Activated CD8-positive, alpha-beta memory T cell treated with anti-CD3 and anti-CD28 coated beads for 36 hours (primary cell): ENCODE measurements around the gene PTPRCAP. TPM values are rescaled to one million over a fixed set of nuclear protein-coding genes. Genes with fewer than 3 reads are reported as not detected.

Experiments
- CTCF ChIA-PET: fragments of 350-600 bp; sonication (Branson Sonifier 250); formaldehyde crosslinking; loops from one replicate; lab custom pipeline; 2021; ENCODE audit warnings: antibody characterized with exemption; lab: Charles Lee
- POLR2A ChIA-PET: fragments of 350-600 bp; sonication (Branson Sonifier 250); formaldehyde crosslinking; loops from one replicate; lab custom pipeline; 2021; ENCODE audit warnings: antibody characterized with exemption; lab: Charles Lee
- total RNA-seq, 2 experiments: library from RNA; stranded (reverse); gene quantifications; one replicate each; pipeline ENCODE4 v1.2.3, GENCODE V29; 2021

Gene PTPRCAP
- total RNA-seq, 2 experiments from 2014 or later, result 147 to 151 TPM

DNA sequence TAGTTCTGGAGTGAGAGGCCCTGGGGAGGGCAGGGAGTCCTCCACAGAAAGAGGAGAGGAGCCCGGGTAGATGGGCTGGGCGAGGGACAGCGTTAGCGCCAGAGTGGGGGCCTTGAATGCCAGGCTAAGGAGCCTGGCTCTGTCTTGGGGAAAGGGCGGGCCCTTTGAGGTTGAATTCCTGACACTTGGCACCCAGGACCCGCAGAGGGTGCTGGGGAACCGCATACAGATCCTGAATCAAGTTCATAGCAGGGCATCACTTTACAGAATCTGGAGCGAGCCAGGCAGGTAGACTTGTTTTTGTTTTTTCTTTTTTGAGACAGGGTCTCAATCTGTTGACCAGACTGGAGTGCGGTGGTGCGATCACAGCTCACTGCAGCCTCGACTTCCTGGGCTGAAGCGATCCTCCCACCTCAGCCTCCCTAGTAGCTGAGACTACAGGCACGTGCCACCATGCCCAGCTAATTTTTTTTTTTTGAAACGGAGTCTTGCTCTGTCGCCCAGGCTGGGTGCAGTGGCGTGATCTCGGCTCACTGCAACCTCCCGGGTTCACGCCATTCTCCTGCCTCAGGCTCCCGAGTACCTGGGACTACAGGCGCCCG is 16.0 kb downstream of the PTPRCAP start:
- POLR2A ChIA-PET, result interaction anchor here (0.7 to 5.2 kb wide), 6 partner anchors 10 to 70 kb away, joined by 4 to 39 read pairs (median 14); partner anchors contain the start of genes PPP1CA, PTPRCAP and TBC1D10C

GRCh38 chr11:67420646-67421429 is 16.6 kb downstream of the PTPRCAP start:
- CTCF ChIA-PET, result interaction anchor here (0.8 to 5.6 kb wide), 6 partner anchors 9 to 39 kb away, joined by 3 to 34 read pairs (median 4); partner anchors contain the start of genes PPP1CA, PTPRCAP and TBC1D10C
- POLR2A ChIA-PET, result interaction anchor here (0.7 to 5.2 kb wide), 10 partner anchors 8 to 71 kb away, joined by 3 to 39 read pairs (median 8); partner anchors contain the start of genes AIP, PPP1CA, PTPRCAP and RPS6KB2

More for the DNA sequence above, 16.0 kb downstream of the PTPRCAP start:
- CTCF ChIA-PET, result no interaction called here

GRCh38 chr11:67420147-67420645 is 17.3 kb downstream of the PTPRCAP start:
- POLR2A ChIA-PET, result interaction anchor here (0.7 to 5.2 kb wide), 10 partner anchors 8 to 72 kb away, joined by 3 to 39 read pairs (median 8); partner anchors contain the start of genes AIP, PPP1CA, PTPRCAP and RAD9A
- CTCF ChIA-PET, result interaction anchor here (0.6 to 5.6 kb wide), 8 partner anchors 8 to 267 kb away, joined by 3 to 34 read pairs (median 4); partner anchors contain the start of genes PITPNM1, PPP1CA, PTPRCAP and TBC1D10C

DNA sequence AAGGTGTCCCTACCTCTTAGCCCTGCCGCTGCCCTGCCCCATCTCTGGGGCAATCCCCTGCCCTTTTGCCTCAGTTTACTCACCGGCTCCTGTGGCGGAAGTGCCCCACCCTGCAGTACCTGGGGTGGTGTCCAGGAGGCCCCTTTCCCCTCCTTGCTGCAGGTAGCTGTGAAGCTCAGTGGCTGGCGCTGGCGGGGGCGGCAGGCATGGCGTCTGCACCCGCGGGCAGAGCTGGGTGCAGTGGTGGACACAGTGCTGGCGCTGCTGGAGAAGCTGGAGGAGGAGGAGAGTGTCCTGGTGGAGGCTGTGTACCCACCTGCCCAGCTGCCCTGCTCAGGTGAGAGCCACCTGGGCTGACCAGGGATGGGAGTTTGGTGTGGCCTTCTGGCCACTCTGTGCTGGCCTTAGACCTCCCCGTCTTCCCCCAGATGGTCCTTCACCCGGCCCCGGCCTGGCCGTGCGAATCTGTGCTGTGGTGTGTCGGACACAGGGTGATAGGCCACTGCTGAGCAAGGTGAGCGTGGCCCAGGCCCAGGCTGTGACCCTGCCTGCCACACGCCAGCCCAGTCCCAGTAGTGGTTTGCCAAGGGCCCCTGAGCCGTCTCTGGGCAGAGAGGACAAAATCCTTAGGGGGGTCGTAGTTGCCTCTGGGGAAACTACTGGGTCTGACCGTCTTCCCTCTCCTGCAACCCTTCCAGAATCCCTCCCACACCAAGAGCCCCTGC is 18.0 kb downstream of the PTPRCAP start:
- ChIA-PET POLR2A (interaction anchor here (0.7 to 5.2 kb wide), 11 partner anchors 8 to 65 kb away, joined by 3 to 39 read pairs (median 7); partner anchors contain the start of genes AIP, PPP1CA, PTPRCAP and RAD9A), CTCF (interaction anchor here (0.5 to 5.6 kb wide), 8 partner anchors 8 to 268 kb away, joined by 3 to 34 read pairs (median 4); partner anchors contain the start of genes PITPNM1, PPP1CA and TBC1D10C)

- POLR2A ChIA-PET, result interaction anchor here (0.6 to 5.2 kb wide), 9 partner anchors 7 to 105 kb away, joined by 3 to 39 read pairs (median 7); partner anchors contain the start of genes PTPRCAP and TBC1D10C
Observed at GRCh38 chr11:67418476-67419281, 18.8 kb downstream of the PTPRCAP start.

DNA sequence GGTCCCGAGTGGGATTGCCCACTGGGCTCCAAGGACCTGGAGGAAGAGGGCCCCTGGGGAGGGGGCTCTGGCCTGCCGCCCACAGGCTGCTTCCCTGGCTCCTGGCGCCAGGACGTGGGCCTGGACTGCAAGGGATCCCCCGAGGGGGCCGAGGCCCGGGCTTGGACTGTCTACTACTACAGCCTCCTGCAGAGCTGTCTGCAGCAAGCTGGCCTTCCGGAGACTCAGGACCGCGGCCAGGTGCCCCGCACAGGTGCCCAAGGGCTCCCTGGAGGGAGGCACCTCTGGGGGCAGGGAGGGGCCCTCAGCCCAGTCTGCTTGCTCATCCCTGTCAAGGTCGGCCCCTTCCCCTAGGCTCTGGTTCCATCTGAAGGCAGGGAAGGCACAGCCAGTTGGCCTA is 20.1 kb downstream of the PTPRCAP start:
- POLR2A ChIA-PET, result interaction anchor here (1.1 to 5.2 kb wide), 4 partner anchors 10 to 20 kb away, joined by 3 to 39 read pairs (median 8); partner anchors contain the start of genes PTPRCAP and RPS6KB2
- CTCF ChIA-PET, result interaction anchor here (1.0 to 5.6 kb wide), 3 partner anchors 8 to 14 kb away, joined by 3 to 34 read pairs (median 8); partner anchors contain the start of genes PPP1CA and TBC1D10C

More at GRCh38 chr11:67418476-67419281, 18.8 kb downstream of the PTPRCAP start:
- CTCF ChIA-PET, result interaction anchor here (0.5 to 5.6 kb wide), 6 partner anchors 10 to 145 kb away, joined by 3 to 34 read pairs (median 4); partner anchors contain the start of genes PITPNM1, PPP1CA and TBC1D10C

- ChIA-PET CTCF (interaction anchor here (1.0 to 5.6 kb wide), 2 partner anchors 9 to 13 kb away, joined by 3 to 34 read pairs; partner anchors contain the start of genes PPP1CA and TBC1D10C), POLR2A (interaction anchor here (1.1 to 5.2 kb wide), 4 partner anchors 9 to 21 kb away, joined by 3 to 39 read pairs (median 8); partner anchors contain the start of genes PTPRCAP and RPS6KB2)
Observed at GRCh38 chr11:67416416-67417335, 20.8 kb downstream of the PTPRCAP start.

DNA sequence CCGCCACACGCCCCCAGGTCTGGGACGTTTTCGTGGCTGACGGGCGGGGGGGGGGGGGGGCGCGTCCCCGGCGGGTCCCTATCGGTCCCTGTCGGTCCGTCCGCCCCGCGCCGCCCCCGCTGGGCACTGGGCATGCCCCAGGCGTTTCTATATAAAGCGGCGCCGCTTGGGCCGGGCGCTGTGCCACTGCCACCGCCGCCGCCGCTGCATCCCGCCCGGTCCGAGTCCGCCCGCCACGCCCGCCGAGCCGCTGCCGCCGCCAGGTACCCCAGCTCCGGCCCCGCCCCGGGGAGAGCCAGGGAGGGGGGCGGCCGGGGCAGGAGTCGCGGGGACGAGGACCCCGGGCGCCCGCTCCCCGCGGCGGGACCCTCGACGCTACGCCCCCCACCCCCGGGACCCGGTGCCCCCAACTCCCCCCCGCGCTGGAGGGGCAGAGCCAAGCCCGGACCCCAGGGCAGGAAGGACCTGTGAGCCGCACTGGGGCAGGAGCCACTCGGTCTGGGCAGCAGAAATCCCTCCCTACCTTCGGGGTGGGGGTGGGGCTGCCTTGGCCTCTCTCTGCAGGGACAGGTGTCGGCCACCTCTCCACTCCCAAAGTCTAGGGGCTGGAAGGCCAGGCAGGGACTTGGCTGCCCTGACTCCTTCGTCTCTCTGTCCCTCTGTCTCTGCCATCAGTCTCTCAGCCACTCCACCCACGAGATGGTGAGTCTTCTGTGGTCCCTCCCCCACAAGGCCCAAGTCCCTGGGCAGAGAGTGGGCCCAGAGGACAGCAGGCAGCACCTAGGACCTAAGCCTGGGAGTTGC is 21.8 kb downstream of the PTPRCAP start, which contains the start of gene CARNS1:
Gene CARNS1 (plus strand): TSS at position 178 of the 804 bp plus-strand sequence. CDS start 522 bp downstream, at position 700.
- POLR2A ChIA-PET, result interaction anchor here (3.0 kb wide), 1 partner anchor 8 kb away, joined by 12 read pairs; no protein-coding TSS in a partner anchor
- CTCF ChIA-PET, result interaction anchor here (5.6 kb wide), 1 partner anchor 12 kb away, joined by 34 read pairs; the partner anchor contains the start of genes PPP1CA and TBC1D10C

- CTCF ChIA-PET, result interaction anchor here (1.6 to 1.7 kb wide), 3 partner anchors 9 to 71 kb away, joined by 5 to 8 read pairs (median 6); partner anchors contain the start of genes PPP1CA and TBC1D10C
- POLR2A ChIA-PET, result interaction anchor here (0.5 to 2.0 kb wide), 6 partner anchors 10 to 962 kb away, joined by 3 to 5 read pairs (median 3); partner anchors contain the start of genes PTPRCAP and TBC1D10C
Observed at GRCh38 chr11:67413266-67413849, 24.1 kb downstream of the PTPRCAP start.

- POLR2A ChIA-PET, result interaction anchor here (0.6 to 2.0 kb wide), 7 partner anchors 8 to 49 kb away, joined by 3 to 6 read pairs (median 5); partner anchors contain the start of genes CORO1B, PPP1CA, PTPRCAP and TBC1D10C
Observed at GRCh38 chr11:67412495-67413179, 24.8 kb downstream of the PTPRCAP start.

DNA sequence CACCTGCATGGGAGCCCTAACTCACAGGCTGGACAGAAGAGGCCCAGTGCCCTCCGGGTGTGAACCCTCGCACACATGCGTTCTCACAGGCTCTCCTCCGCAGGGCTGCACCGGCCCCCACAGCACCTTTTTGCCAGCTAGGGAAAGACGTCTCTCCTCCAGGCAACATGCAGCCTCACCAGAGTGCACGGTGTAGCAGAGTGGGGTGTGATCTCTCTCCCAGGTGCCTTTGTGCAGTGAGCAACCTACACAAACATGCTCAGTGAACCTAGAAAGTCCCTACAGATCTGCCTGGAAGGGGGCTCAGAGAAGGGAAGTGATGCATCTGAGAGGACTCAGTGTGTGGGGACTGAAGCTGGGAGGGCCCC is 25.7 kb downstream of the PTPRCAP start:
- ChIA-PET CTCF (interaction anchor here (1.1 to 1.7 kb wide), 5 partner anchors 9 to 57 kb away, joined by 3 to 6 read pairs (median 3); partner anchors contain the start of genes PPP1CA and TMEM134), POLR2A (interaction anchor here (0.6 to 2.0 kb wide), 4 partner anchors 8 to 32 kb away, joined by 5 to 7 read pairs (median 6); partner anchors contain the start of genes CORO1B, PPP1CA and TBC1D10C)

More at GRCh38 chr11:67412495-67413179, 24.8 kb downstream of the PTPRCAP start:
- CTCF ChIA-PET, result interaction anchor here (1.6 to 1.7 kb wide), 6 partner anchors 8 to 71 kb away, joined by 3 to 8 read pairs (median 6); partner anchors contain the start of genes PPP1CA and TBC1D10C

GRCh38 chr11:67410984-67411784 is 26.3 kb downstream of the PTPRCAP start:
- ChIA-PET POLR2A (interaction anchor here (0.6 to 2.0 kb wide), 4 partner anchors 7 to 32 kb away, joined by 5 to 7 read pairs (median 6); partner anchors contain the start of genes CORO1B, PPP1CA and TBC1D10C), CTCF (interaction anchor here (1.1 to 1.7 kb wide), 5 partner anchors 9 to 58 kb away, joined by 3 to 6 read pairs (median 3); partner anchors contain the start of genes PPP1CA and TMEM134)
